ENCODE measurements around the gene FOXM1.

Gene FOXM1

DNA sequence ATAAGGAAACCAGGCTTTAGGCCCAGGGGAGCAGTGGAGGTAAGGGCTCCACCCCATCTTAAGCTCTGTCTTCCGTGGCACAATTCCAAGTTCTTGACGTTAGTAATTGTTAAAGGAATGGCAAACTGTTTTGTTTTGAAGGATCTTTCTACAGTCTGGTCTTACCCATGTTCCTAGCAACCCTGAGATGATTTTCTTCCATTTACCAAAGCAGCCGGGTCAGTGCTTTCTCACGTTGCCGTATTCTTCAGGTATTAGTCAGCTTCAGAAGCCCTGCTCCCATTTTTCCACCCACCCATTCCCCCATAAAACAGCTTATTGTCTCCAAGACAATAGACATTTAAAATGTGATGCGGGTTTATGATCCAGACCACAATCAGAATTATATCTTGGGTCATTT is 52.4 kb downstream of the FOXM1 start:
- no peak for TF ChIP-seq CTCF (IDR thresholded peaks at IDR 0.05)
- intact Hi-C loops (cut with DNase I; ENCODE audit: low total_unique reads) = no loop called here
- Histone ChIP-seq H3K27me3 (no peaks in the 10 kb centered on the region), H3K9me3 (no peaks in the 10 kb centered on the region), H3K4me1 (no peaks in the 10 kb centered on the region), H3K27ac (no peak overlapping the region), H3K36me3 (peaks cover 70 to 100% (median 84%) of the 10 kb centered on the region in 3 donors), H3K4me3 (no peak overlapping the region)
- DNase-seq = no peak

GRCh38 chr12:2823483-2823882 is 53.5 kb downstream of the FOXM1 start:
- peaks cover 69 to 100% (median 89%) of the 10 kb centered on the region in 3 donors for H3K36me3 ChIP-seq
- H3K9me3 ChIP-seq = no peaks in the 10 kb centered on the region
- H3K4me1 ChIP-seq = no peaks in the 10 kb centered on the region
- H3K27ac ChIP-seq = no peak overlapping the region
- H3K27me3 ChIP-seq = no peaks in the 10 kb centered on the region
- H3K4me3 ChIP-seq = no peak overlapping the region
- DNase-seq = no peak
- no peak for TF ChIP-seq CTCF (IDR thresholded peaks at IDR 0.05)
- intact Hi-C loops (cut with DNase I; ENCODE audit: low total_unique reads) = no loop called here

GRCh38 chr12:2820432-2820831 is 56.5 kb downstream of the FOXM1 start:
- TF ChIP-seq CTCF (IDR thresholded peaks at IDR 0.05) = no peak
- no peak overlapping the region for H3K27ac ChIP-seq
- H3K36me3 ChIP-seq = peaks cover 51 to 92% (median 69%) of the 10 kb centered on the region in 3 donors
- intact Hi-C loops (cut with DNase I; ENCODE audit: low total_unique reads) = no loop called here
- DNase-seq = no peak
- H3K4me1 ChIP-seq = no peaks in the 10 kb centered on the region
- no peaks in the 10 kb centered on the region for H3K9me3 ChIP-seq
- H3K27me3 ChIP-seq = no peaks in the 10 kb centered on the region
- H3K4me3 ChIP-seq = no peak overlapping the region

- Histone ChIP-seq H3K27ac (no peak overlapping the region), H3K4me3 (no peak overlapping the region), H3K36me3 (peaks cover 45 to 86% (median 63%) of the 10 kb centered on the region in 3 donors), H3K9me3 (no peaks in the 10 kb centered on the region), H3K4me1 (peaks cover 0 to 1% (median 0%) of the 10 kb centered on the region in 4 donors), H3K27me3 (no peaks in the 10 kb centered on the region)
- intact Hi-C loops (cut with DNase I; ENCODE audit: low total_unique reads) = no loop called here
- TF ChIP-seq CTCF (IDR thresholded peaks at IDR 0.05) = no peak
- no peak for DNase-seq
These were observed 57.2 kb downstream of the FOXM1 start for GRCh38 chr12:2819810-2820209.

DNA sequence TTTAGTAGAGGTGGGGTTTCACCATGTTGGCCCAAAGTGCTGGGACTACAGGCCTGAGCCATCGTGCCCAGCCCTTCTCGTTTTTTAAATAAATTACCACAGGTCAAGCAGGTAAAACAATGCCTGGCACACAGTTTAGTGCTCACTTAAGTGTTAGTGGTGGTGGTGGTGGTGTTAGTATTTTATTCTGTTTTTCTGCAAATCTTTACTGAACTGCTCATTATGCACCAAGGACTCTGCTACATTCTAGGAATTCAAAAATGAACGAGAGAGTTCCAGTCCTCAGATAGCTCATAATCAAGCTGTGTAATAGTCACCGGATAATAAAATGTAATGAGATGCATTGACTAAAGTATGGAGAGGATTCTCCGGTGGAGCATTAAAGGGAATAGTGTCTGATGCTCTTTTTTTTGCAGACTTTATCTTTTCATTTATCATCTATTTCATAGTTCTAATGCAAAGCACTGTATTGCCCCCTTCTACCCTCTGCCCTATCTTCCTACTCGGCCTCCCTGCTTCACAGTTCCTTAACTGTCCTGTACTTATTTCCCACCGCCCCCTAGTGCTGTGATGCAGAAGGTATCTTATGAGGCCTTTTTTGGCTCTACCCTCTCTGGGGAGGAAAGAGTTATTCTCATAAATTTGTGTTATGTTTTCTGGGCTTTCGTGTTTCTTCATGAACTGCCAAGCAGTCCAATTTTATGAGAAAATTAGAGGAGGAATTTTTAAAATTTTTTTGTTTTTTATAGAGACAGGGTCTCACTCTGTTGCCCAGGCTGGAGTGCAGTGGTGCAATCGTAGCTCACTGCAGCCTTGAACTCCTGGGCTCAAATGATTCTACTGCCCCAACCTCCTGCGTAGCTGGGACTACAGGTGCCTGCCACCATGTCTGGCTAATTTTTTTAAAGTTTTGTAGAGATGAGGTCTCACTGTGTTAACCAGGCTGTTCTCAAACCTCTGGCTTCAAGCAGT is 63.5 kb downstream of the FOXM1 start:
- H3K27ac ChIP-seq = peak overlapping the region; percentile 87 to 88
- no peaks in the 10 kb centered on the region for H3K9me3 ChIP-seq
- peaks cover 9 to 23% (median 10%) of the 10 kb centered on the region in 3 donors for H3K36me3 ChIP-seq
- H3K4me3 ChIP-seq = peak overlapping the region; percentile 63 to 71
- peak in 1 of 2 donors; percentile 44 for DNase-seq
- H3K4me1 ChIP-seq = peaks cover 0 to 24% (median 13%) of the 10 kb centered on the region in 4 donors
- TF ChIP-seq CTCF (IDR thresholded peaks at IDR 0.05) = peak; percentile 50 to 58
- no peaks in the 10 kb centered on the region for H3K27me3 ChIP-seq
- intact Hi-C loops (cut with DNase I; ENCODE audit: low total_unique reads) = no loop called here

Data from tibial artery (tissue), 4 donors.